Middle frontal gyrus (tissue), 1 donor: Measurements from ENCODE around the gene FAF1.

ENCODE experiments used
- DNase-seq: peaks from one replicate; pipeline ENCODE4 v3.0.0-alpha.2; 2015; ENCODE audit warnings: low spot score; ENCODE audit errors: extremely low spot score

The FAF1 gene

GRCh38 chr1:50702395-50702794 is 257.7 kb downstream of the FAF1 start:
- no peak for DNase-seq

- no peak for DNase-seq
These were observed 258.3 kb downstream of the FAF1 start for GRCh38 chr1:50701706-50702317.

- DNase-seq = no peak
These were observed 259.4 kb downstream of the FAF1 start for GRCh38 chr1:50700621-50701020.

- no peak for DNase-seq
These were observed 259.9 kb downstream of the FAF1 start for GRCh38 chr1:50700214-50700613.

- DNase-seq = no peak
These were observed 260.3 kb downstream of the FAF1 start for GRCh38 chr1:50699795-50700194.

GRCh38 chr1:50697440-50698421 is 262.3 kb downstream of the FAF1 start:
- DNase-seq = peak; percentile 66

GRCh38 chr1:50693829-50694228 is 266.2 kb downstream of the FAF1 start:
- no peak for DNase-seq

- DNase-seq = no peak
These were observed 275.9 kb downstream of the FAF1 start for GRCh38 chr1:50684185-50684584.

GRCh38 chr1:50681931-50682330 is 278.1 kb downstream of the FAF1 start:
- no peak for DNase-seq

- DNase-seq = no peak
These were observed 292.2 kb downstream of the FAF1 start for GRCh38 chr1:50667710-50668356.

GRCh38 chr1:50667272-50667671 is 292.8 kb downstream of the FAF1 start:
- no peak for DNase-seq

- no peak for DNase-seq
These were observed 293.2 kb downstream of the FAF1 start for GRCh38 chr1:50666849-50667248.

- no peak for DNase-seq
These were observed 294.7 kb downstream of the FAF1 start for GRCh38 chr1:50665413-50665812.

- no peak for DNase-seq
These were observed 298.4 kb downstream of the FAF1 start for GRCh38 chr1:50661626-50662025.

GRCh38 chr1:50659107-50659662 is 300.9 kb downstream of the FAF1 start:
- DNase-seq = no peak

GRCh38 chr1:50658459-50659076 is 301.5 kb downstream of the FAF1 start:
- DNase-seq = no peak

- DNase-seq = no peak
These were observed 303.1 kb downstream of the FAF1 start for GRCh38 chr1:50656931-50657330.

GRCh38 chr1:50651476-50652263 is 308.4 kb downstream of the FAF1 start:
- DNase-seq = no peak

- no peak for DNase-seq
These were observed 313.5 kb downstream of the FAF1 start for GRCh38 chr1:50646526-50646925.

- no peak for DNase-seq
These were observed 314.9 kb downstream of the FAF1 start for GRCh38 chr1:50645139-50645538.
